CD8-positive, alpha-beta memory T cell (primary cell): ENCODE measurements around the gene OR10V1. TPM values are rescaled to one million over a fixed set of nuclear protein-coding genes. Genes with fewer than 3 reads are reported as not detected.
"Not testable (repeated sequence)": the region's sequence is repeated elsewhere in the genome, so short reads cannot be mapped to it uniquely, and the experiment has no call there.

Experiments
- CTCF ChIA-PET: fragments of 350-600 bp; sonication (Branson Sonifier 250); formaldehyde crosslinking; loops from one replicate; lab custom pipeline; 2021; ENCODE audit warnings: antibody characterized with exemption; lab: Charles Lee
- POLR2A ChIA-PET: fragments of 350-600 bp; sonication (Branson Sonifier 250); formaldehyde crosslinking; loops from one replicate; lab custom pipeline; 2021; ENCODE audit warnings: antibody characterized with exemption; lab: Charles Lee
- DNase-seq, 5 donors: peaks; one replicate each; pipeline versions ENCODE4 v3.0.0 to v3.0.0-alpha.2; 2020 to 2022; ENCODE audit warnings: mixed read lengths in 1 of 5
- H3K27ac ChIP-seq: one replicate; pipeline ENCODE4 v1.7.0; 2013; ENCODE audit warnings: low read depth, mild to moderate bottlenecking, low read length, moderate library complexity
- H3K27me3 ChIP-seq: 2 replicates; pipeline ENCODE4 v1.7.0; 2013; ENCODE audit warnings: low read length, mild to moderate bottlenecking; ENCODE audit not compliant: insufficient read depth, poor library complexity, severe bottlenecking
- H3K36me3 ChIP-seq: 2 replicates; pipeline ENCODE4 v1.7.0; 2013; ENCODE audit warnings: mild to moderate bottlenecking, low read length, moderate library complexity; ENCODE audit not compliant: insufficient read depth
- H3K4me1 ChIP-seq: 2 replicates; pipeline ENCODE4 v1.7.0; 2013; ENCODE audit warnings: mild to moderate bottlenecking, low read length, moderate library complexity; ENCODE audit not compliant: insufficient read depth
- H3K4me3 ChIP-seq: 2 replicates; pipeline ENCODE4 v1.7.0; 2013; ENCODE audit warnings: mild to moderate bottlenecking, low read length
- H3K9me3 ChIP-seq: 2 replicates; pipeline ENCODE4 v1.7.0; 2013; ENCODE audit warnings: mild to moderate bottlenecking, low read length
- H3K27ac Mint-ChIP-seq, 8 donors: one replicate each; pipeline ENCODE4 v1.8.0; 2020 to 2021; ENCODE audit warnings: mixed read lengths in 8 of 8, mild to moderate bottlenecking in 6 of 8, inconsistent platforms in 3 of 8, moderate library complexity in 3 of 8
- H3K27me3 Mint-ChIP-seq, 2 donors: one replicate each; pipeline ENCODE4 v1.8.0; 2020 to 2021; ENCODE audit warnings: mixed read lengths in 2 of 2, mild to moderate bottlenecking in 1 of 2, moderate library complexity in 1 of 2
- H3K36me3 Mint-ChIP-seq, 3 donors: one replicate each; pipeline ENCODE4 v1.8.0; 2020 to 2021; ENCODE audit warnings: mixed read lengths in 3 of 3, inconsistent platforms in 1 of 3, mild to moderate bottlenecking in 1 of 3
- H3K4me1 Mint-ChIP-seq, 3 donors: one replicate each; pipeline ENCODE4 v1.8.0; 2020 to 2021; ENCODE audit warnings: mixed read lengths in 3 of 3, inconsistent platforms in 1 of 3, mild to moderate bottlenecking in 1 of 3
- H3K4me3 Mint-ChIP-seq, 7 donors: one replicate each; pipeline ENCODE4 v1.8.0; 2020 to 2021; ENCODE audit warnings: mixed read lengths in 7 of 7, mild to moderate bottlenecking in 6 of 7, moderate library complexity in 4 of 7, inconsistent platforms in 2 of 7
- H3K9me3 Mint-ChIP-seq, 5 donors: one replicate each; pipeline ENCODE4 v1.8.0; 2020 to 2022; ENCODE audit warnings: mixed read lengths in 5 of 5, mild to moderate bottlenecking in 3 of 5, moderate library complexity in 2 of 5, inconsistent platforms in 1 of 5
- polyA plus RNA-seq: library from polyadenylated mRNA; unstranded; fragments of 300-500 nt; fragmentation: Illumina TruSeq; gene quantifications from one replicate; pipeline ENCODE4 v1.2.3, GENCODE V29; 2021
- total RNA-seq, 2 experiments: library from RNA; stranded (reverse); gene quantifications; one replicate each; pipeline ENCODE4 v1.2.3, GENCODE V29; 2021

The OR10V1 gene
- total and polyA plus RNA-seq, 3 experiments from 2014 or later: not detected

DNA sequence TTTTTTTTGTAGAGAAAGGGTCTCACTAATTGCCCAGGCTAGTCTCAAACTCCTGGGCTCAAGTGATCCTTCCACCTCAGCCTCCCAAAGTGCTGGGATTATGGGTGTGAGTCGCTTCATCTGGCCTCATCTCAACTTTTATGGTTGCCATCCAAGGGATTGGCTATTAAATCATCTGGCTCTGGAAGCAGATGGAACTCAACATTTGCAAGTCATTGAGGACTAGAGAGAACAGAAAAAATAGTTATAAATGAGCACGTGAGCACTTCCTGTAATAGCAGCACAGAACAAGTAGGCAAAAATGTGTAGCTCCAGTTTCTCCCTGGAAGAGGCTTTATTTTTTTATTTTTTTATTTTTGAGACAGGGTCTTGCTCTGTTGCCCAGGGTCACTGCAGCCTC, 22.5 kb downstream of the OR10V1 start:
- no peaks in the 10 kb centered on the region for H3K4me1 ChIP-seq
- H3K4me3 ChIP-seq: no peak overlapping the region
- H3K9me3 ChIP-seq: no peaks in the 10 kb centered on the region
- peaks cover 0 to 7% (median 0%) of the 10 kb centered on the region in 3 donors for H3K36me3 Mint-ChIP-seq
- POLR2A ChIA-PET: no interaction called here
- no peaks in the 10 kb centered on the region for H3K4me1 Mint-ChIP-seq
- CTCF ChIA-PET: interaction anchor here (1.1 kb wide), 1 partner anchor 11 kb away, joined by 4 read pairs; no protein-coding TSS in a partner anchor
- no peak overlapping the region for H3K4me3 Mint-ChIP-seq
- DNase-seq: no peak
- peaks cover 21 to 42% of the 10 kb centered on the region in 2 donors for H3K27me3 Mint-ChIP-seq
- H3K27me3 ChIP-seq: no peaks in the 10 kb centered on the region
- H3K27ac Mint-ChIP-seq: no peak overlapping the region
- no peaks in the 10 kb centered on the region for H3K36me3 ChIP-seq
- H3K27ac ChIP-seq: no peak overlapping the region
- H3K9me3 Mint-ChIP-seq: peaks cover 9 to 26% (median 18%) of the 10 kb centered on the region in 5 donors

DNA sequence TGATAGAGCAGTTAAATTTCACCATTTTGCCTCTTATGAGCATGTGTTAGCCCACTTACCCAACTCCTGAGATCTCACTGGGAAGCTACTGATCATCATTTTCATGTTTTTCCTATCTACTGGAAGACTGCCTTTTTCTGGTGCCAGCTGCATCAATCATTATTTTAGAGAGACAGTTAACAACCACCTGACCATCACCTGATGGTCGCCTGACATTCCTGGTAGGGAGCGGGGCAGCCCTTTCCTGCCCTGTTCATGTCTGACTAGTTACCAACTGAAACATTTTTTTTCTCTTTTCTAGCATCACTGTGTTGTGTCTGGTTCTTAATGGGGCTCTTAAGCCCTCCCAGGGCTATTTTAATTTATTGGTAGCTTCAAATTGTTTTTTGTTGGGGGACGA, 24.6 kb downstream of the OR10V1 start:
- no peak overlapping the region for H3K4me3 Mint-ChIP-seq
- H3K27me3 Mint-ChIP-seq: peaks cover 22 to 60% of the 10 kb centered on the region in 2 donors
- Histone ChIP-seq H3K27me3 (no peaks in the 10 kb centered on the region), H3K36me3 (no peaks in the 10 kb centered on the region), H3K4me3 (no peak overlapping the region), H3K4me1 (no peaks in the 10 kb centered on the region), H3K27ac (no peak overlapping the region), H3K9me3 (no peaks in the 10 kb centered on the region)
- H3K36me3 Mint-ChIP-seq: peaks cover 0 to 7% (median 0%) of the 10 kb centered on the region in 3 donors
- H3K27ac Mint-ChIP-seq: no peak overlapping the region
- DNase-seq: no peak
- H3K9me3 Mint-ChIP-seq: peaks cover 9 to 26% (median 17%) of the 10 kb centered on the region in 5 donors
- CTCF ChIA-PET: no interaction called here
- POLR2A ChIA-PET: no interaction called here
- no peaks in the 10 kb centered on the region for H3K4me1 Mint-ChIP-seq

DNA sequence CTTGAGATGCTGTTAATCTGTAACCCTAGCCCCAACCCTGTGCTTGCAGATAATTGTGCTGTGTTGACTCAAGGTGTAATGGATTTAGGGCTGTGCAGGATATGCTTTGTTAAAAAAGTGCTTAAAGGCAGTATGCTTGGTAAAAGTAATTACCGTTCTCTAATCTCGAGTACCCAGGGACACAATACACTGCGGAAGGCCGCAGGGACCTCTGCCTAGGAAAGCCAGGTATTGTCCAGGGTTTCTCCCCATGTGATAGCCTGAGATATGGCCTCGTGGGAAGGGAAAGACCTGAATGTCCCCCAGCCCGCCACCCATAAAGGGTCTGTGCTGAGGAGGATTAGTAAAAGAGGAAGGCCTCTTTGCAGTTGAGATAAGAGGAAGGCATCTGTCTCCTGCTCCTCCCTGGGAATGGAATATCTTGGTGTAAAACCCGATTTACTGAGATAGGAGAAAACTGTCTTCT, 32.4 kb downstream of the OR10V1 start:
- DNase-seq, H3K27me3 ChIP-seq, POLR2A ChIA-PET, H3K4me3 Mint-ChIP-seq, H3K4me1 ChIP-seq, H3K9me3 Mint-ChIP-seq, H3K4me1 Mint-ChIP-seq, H3K36me3 Mint-ChIP-seq, H3K9me3 ChIP-seq, H3K36me3 ChIP-seq, H3K4me3 ChIP-seq, H3K27ac ChIP-seq: not testable (repeated sequence)
- CTCF ChIA-PET: interaction anchor here (1.8 to 3.1 kb wide), 2 partner anchors 11 to 143 kb away, joined by 4 to 19 read pairs; no protein-coding TSS in a partner anchor
- Mint-ChIP-seq H3K27me3 (peaks cover 14 to 55% of the 10 kb centered on the region in 2 donors), H3K27ac (peak overlapping the region in 1 of 8 donors; percentile 7)

GRCh38 chr11:59680287-59681154, 33.1 kb downstream of the OR10V1 start:
- Mint-ChIP-seq H3K27ac (no peak overlapping the region), H3K36me3 (no peaks in the 10 kb centered on the region), H3K4me3 (no peak overlapping the region), H3K27me3 (peaks cover 16 to 47% of the 10 kb centered on the region in 2 donors), H3K9me3 (no peaks in the 10 kb centered on the region), H3K4me1 (no peaks in the 10 kb centered on the region)
- no peaks in the 10 kb centered on the region for H3K36me3 ChIP-seq
- H3K27me3 ChIP-seq: peaks cover 4% of the 10 kb centered on the region
- POLR2A ChIA-PET: interaction anchor here (0.6 kb wide), 1 partner anchor 10 kb away, joined by 3 read pairs; no protein-coding TSS in a partner anchor
- no peak overlapping the region for H3K27ac ChIP-seq
- no peaks in the 10 kb centered on the region for H3K4me1 ChIP-seq
- peak; percentile 20 to 66 (median 44) for DNase-seq
- CTCF ChIA-PET: interaction anchor here (0.8 to 3.1 kb wide), 5 partner anchors 9 to 142 kb away, joined by 4 to 19 read pairs (median 5); partner anchors contain the start of gene PATL1
- no peak overlapping the region for H3K4me3 ChIP-seq
- no peaks in the 10 kb centered on the region for H3K9me3 ChIP-seq

DNA sequence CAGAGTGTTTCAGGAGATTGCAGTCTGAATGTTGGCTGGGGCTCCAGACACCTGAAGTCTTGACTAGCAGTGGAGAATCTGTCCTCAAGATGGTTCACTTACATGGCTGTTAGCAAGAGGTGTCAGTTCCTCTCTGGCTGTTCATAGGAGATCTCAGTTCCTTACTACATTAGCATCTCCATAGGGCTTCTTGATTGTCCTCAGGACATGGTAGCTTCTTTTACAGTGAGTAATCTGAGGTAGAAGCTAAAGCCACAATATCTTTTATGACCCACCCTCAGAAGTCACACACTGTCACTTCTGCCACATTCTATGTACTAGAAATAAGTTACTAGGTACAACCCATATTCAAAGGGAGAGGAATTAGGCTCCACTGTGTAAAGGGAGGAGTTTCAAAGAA, 34.3 kb downstream of the OR10V1 start:
- Histone ChIP-seq H3K4me1 (no peaks in the 10 kb centered on the region), H3K36me3 (no peaks in the 10 kb centered on the region), H3K27me3 (peaks cover 4% of the 10 kb centered on the region), H3K9me3 (no peaks in the 10 kb centered on the region), H3K27ac (no peak overlapping the region), H3K4me3 (no peak overlapping the region)
- ChIA-PET CTCF (interaction anchor here (1.8 to 3.1 kb wide), 2 partner anchors 10 to 141 kb away, joined by 8 to 19 read pairs; partner anchors contain the start of gene PATL1), POLR2A (no interaction called here)
- no peak for DNase-seq
- Mint-ChIP-seq H3K4me1 (no peaks in the 10 kb centered on the region), H3K27ac (no peak overlapping the region), H3K9me3 (no peaks in the 10 kb centered on the region), H3K4me3 (no peak overlapping the region), H3K27me3 (peaks cover 13 to 43% of the 10 kb centered on the region in 2 donors), H3K36me3 (no peaks in the 10 kb centered on the region)

- Mint-ChIP-seq H3K4me1 (no peaks in the 10 kb centered on the region), H3K36me3 (no peaks in the 10 kb centered on the region), H3K27ac (peak overlapping the region in 1 of 8 donors; percentile 5), H3K9me3 (no peaks in the 10 kb centered on the region), H3K4me3 (no peak overlapping the region), H3K27me3 (peaks cover 13 to 39% of the 10 kb centered on the region in 2 donors)
- no peaks in the 10 kb centered on the region for H3K36me3 ChIP-seq
- peaks cover 4% of the 10 kb centered on the region for H3K27me3 ChIP-seq
- no peaks in the 10 kb centered on the region for H3K4me1 ChIP-seq
- no peak overlapping the region for H3K4me3 ChIP-seq
- no peak for DNase-seq
- POLR2A ChIA-PET: no interaction called here
- H3K9me3 ChIP-seq: no peaks in the 10 kb centered on the region
- no peak overlapping the region for H3K27ac ChIP-seq
- CTCF ChIA-PET: interaction anchor here (1.8 to 3.1 kb wide), 2 partner anchors 9 to 141 kb away, joined by 8 to 19 read pairs; partner anchors contain the start of gene PATL1
Observed at GRCh38 chr11:59678813-59679165, 34.9 kb downstream of the OR10V1 start.

DNA sequence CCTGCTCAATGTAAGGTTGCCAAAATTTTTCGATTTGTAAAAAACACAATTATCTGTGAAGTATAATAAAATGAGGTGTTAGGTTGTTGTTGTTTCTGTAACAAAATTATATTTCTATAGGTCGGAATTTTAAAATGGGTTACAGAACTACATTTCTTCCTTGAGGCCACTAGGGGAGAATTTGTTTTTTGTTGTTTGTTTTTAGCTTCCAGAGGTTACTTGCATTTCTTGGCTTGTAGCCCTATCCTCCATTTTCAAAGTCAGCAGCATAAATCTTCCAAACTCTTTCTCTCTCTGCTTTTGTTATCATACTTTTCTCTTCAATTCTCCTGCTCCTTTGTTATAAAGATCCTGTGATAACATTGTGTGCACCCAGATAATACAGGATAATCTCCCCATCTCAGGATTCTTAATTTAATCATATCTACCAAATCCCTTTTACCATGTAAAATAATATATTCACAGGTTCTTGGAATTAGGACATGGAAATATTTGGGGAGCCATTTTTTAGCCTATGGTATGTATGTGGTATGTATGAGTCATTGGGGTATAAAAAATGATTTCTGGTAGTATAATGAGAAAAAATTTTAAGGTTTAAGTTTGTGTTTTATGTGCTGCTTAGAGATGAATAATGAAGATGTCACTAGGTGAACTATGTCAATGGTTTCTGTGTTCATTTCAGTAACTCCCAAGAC, 35.4 kb downstream of the OR10V1 start:
- Mint-ChIP-seq H3K27me3 (peaks cover 13 to 36% of the 10 kb centered on the region in 2 donors), H3K36me3 (no peaks in the 10 kb centered on the region), H3K4me3 (no peak overlapping the region), H3K4me1 (no peaks in the 10 kb centered on the region), H3K9me3 (no peaks in the 10 kb centered on the region), H3K27ac (no peak overlapping the region)
- DNase-seq: no peak
- Histone ChIP-seq H3K4me1 (no peaks in the 10 kb centered on the region), H3K27ac (no peak overlapping the region), H3K27me3 (peaks cover 4% of the 10 kb centered on the region), H3K36me3 (no peaks in the 10 kb centered on the region), H3K9me3 (no peaks in the 10 kb centered on the region), H3K4me3 (no peak overlapping the region)
- POLR2A ChIA-PET: no interaction called here
- CTCF ChIA-PET: interaction anchor here (3.1 kb wide), 1 partner anchor 140 kb away, joined by 19 read pairs; no protein-coding TSS in a partner anchor
